HTR-8/SVneo (cell line): ENCODE results near the gene DCDC2C.

Experiments
- DNase-seq: peaks from one replicate; pipeline ENCODE4 v3.0.0; 2011; ENCODE audit warnings: low spot score, mixed read lengths; ENCODE audit not compliant: insufficient read length
- FAIRE-seq: peaks from 2 replicates; lab custom pipeline; 2011; peaks lifted over from hg19 to GRCh38; lab: Jason Lieb, UNC

Gene DCDC2C

GRCh38 chr2:3705782-3706181 lies 2.4 kb downstream of the DCDC2C start:
- DNase-seq (no peak), FAIRE-seq (no peak)

- DNase-seq (no peak), FAIRE-seq (no peak)
Measured at GRCh38 chr2:3706892-3707291, 3.5 kb downstream of the DCDC2C start.

GRCh38 chr2:3708576-3708975 lies 5.2 kb downstream of the DCDC2C start:
- FAIRE-seq (no peak), DNase-seq (no peak)

DNA sequence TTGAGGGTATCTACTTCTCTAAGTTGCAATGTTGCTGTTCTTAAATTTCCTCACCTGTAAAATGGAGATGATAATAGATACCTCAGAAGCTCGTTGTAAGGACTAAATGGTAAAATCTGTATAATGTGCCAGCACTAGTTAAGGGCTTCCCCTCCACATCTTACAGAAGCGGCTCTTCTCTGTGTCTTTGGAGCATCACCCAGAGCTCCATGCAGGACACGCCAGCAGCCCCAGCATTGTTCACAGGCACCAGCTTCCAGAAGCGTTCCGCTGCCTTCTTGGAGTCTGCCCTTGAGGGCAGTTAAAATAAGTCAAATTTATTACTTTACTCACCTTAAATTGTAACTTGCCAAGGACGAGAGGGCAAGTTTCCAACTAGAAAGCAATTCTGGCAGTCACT lies 5.8 kb downstream of the DCDC2C start:
- DNase-seq (no peak), FAIRE-seq (no peak)

- DNase-seq (no peak), FAIRE-seq (no peak)
Measured at GRCh38 chr2:3712424-3712823, 9.0 kb downstream of the DCDC2C start.

DNA sequence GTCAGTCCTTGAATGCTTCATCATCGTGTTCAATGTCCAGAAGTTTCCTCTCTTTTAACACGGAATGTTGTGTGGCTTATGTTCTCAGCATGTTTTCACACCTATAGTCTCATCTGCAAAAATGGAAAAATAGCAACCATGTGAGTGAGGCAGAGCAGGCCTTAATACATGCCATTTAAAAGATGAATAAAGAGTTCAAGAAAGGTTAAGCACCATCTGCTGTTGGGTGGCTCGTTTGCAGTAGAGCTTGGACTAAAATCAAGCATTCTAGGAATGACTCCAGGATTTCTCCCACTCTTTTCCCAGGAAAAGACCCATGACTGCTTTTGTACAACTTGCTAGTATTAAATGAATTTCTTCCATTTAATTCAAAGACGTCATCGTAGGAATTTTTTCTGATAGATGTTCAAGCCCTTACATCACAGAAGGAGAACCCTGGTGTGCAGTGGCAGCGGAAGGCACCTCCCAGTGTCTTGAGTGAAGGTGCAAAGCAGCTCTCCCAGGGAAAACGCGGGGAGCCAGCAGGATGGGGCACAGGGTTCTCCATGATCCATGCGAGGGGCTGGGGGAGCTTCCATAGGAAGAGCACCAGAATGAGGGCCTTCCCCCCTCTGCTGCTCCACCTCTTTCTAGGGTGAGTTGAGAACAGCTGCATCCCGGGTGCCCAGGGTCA lies 9.6 kb downstream of the DCDC2C start:
- no peak for FAIRE-seq
- no peak for DNase-seq

DNA sequence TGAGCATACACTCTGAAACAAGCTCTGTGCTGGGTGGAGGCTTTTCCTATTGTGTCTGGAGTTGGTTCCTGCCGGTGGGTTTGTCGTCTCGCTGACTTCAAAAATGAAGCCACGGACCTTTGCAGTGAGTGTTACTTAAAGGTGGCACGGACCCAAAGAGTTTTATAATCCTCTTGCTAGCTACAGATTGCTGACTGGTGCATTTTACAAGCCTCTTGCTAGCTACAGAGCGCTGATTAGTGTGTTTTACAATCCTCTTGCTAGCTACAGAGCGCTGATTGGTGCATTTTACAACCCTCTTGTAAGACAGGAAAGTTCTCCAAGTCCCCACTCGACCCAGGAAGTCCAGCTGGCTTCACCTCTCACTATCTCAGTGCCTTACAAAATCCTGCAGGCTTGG lies 15.3 kb downstream of the DCDC2C start:
- FAIRE-seq: no peak

DNA sequence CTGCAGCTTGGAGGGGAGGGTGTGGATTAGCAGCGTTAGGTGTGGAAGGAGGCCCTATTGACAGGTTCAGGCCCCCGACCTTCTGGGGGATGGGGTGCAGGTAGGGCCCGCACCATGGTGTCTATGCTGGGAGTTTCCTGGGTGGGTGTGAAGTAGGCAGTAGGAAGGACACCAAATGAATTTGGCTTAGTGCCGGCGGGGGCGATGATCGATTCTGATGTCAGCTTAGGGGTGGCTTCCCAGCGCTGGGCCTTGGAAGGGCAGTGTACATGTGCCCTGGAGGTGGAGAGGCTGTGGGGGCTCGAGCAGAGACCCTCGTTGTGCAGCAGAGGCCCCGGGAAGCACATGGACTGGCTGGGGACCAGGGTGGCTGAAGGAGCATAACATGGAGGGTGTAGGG lies 21.6 kb downstream of the DCDC2C start:
- FAIRE-seq (no peak), DNase-seq (no peak)

More for the DNA sequence above, 15.3 kb downstream of the DCDC2C start:
- DNase-seq: no peak

- DNase-seq (no peak), FAIRE-seq (peak; percentile 95)
Measured at GRCh38 chr2:3725458-3726250, 22.3 kb downstream of the DCDC2C start.

DNA sequence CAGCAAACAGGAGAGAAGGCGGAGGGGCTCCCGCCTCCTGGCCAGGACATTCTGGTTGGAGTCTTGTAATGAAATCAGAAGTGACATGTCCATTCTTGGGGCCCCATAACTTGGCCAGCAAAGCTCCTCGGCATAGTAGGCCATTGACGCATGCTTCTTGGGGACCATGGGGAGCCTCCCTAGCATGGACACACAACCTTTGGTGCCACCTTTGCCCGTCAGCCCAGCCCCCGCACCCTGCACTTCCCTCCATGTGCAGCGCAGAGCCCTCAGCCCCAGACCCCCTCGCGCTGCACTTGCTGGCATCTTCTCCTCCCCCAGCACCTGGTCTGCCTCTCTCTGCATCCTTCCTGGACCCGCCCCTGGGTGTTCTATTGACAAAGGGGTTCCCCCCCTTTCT lies 23.1 kb downstream of the DCDC2C start:
- DNase-seq (no peak), FAIRE-seq (no peak)

GRCh38 chr2:3727397-3728045 lies 24.1 kb downstream of the DCDC2C start:
- no peak for DNase-seq
- no peak for FAIRE-seq

DNA sequence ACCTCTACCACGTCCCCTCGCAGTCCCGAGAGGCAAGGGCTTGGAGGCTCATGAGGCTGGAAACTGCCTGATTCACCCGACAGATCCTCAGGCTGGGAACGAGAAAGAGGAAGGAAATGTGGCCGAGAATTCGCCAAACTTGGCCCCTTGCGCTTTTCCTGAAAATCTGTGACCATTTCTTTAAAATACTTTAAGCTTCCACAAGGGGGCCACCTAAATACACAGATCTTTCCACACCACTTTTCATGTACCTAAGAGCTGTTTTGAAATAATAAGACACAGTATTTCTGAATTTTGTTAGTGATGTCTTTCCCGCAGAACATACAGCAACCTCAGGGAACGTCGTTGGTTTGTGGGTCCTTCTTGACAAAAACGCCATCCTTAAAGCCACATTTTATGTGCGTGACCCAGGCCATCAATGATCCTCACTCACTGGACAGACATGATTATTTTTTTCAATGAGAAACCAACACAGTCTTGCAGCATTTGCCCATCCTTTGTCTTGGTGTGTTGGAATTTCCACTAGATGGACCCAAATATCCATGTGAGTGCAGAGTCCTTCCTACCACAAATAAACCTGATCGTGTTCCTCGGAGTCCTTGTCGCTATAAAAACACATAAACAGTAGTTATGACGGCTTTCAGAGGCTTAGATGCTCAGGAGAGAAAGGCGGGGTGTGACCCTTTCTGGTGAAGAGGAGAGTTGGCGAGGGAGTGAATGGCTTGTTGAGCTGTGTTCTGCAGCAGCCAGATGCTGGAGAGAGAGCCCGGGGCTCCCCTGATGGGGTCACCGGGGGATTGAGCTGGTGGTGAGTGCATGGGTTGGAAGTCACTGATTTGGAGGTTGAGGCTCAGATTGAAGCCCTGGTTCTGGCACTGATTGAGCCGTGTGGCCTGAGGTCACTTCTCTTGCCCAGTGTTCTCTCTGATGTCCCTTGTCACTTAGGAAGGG lies 25.0 kb downstream of the DCDC2C start:
- peak; percentile 55 for DNase-seq
- peak; percentile 16 for FAIRE-seq

DNA sequence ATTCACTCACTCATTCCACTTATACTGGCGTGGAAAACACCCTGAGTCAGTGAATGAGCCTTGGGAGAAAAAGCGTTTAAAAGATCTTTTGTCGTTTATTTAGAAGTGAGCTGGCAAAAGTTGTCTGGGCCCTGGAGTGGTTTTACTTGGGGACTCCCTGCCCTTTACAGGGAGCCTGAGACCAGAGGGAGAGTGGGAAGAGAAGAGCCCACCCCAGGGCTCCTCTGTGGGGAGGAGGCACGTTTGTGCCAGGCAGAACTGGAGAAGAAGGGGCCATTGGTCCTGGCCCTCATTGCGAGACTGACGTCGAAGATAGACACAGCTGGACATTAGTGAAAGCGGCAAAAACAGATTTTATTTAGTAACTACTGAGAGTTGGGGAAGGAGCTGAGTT lies 25.7 kb downstream of the DCDC2C start:
- no peak for FAIRE-seq
- DNase-seq: no peak

GRCh38 chr2:3729786-3730185 lies 26.4 kb downstream of the DCDC2C start:
- no peak for DNase-seq
- FAIRE-seq: no peak

GRCh38 chr2:3730646-3731045 lies 27.3 kb downstream of the DCDC2C start:
- DNase-seq (no peak), FAIRE-seq (no peak)

DNA sequence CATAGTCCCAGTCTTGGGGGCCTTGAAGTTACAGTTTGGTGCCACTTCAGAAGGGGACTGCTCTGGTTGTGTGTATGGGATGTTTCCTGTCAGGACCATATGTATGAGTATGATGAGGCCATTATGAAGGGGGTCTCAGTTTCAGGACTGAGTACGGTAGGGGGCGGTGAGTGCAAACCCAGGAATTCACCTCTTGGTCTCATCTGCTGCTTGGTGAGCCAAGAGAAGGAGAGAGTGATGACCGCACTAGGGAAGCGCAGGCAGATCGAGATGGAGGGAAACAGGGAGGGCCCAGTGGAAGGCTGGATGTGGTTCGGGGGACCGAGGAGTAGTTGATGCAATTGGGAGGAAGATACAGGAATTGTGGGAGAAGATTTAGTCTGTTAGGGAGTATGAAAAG lies 28.5 kb downstream of the DCDC2C start:
- DNase-seq (no peak), FAIRE-seq (no peak)

- DNase-seq: no peak
- FAIRE-seq: no peak
Measured at GRCh38 chr2:3736112-3736511, 32.7 kb downstream of the DCDC2C start.

DNA sequence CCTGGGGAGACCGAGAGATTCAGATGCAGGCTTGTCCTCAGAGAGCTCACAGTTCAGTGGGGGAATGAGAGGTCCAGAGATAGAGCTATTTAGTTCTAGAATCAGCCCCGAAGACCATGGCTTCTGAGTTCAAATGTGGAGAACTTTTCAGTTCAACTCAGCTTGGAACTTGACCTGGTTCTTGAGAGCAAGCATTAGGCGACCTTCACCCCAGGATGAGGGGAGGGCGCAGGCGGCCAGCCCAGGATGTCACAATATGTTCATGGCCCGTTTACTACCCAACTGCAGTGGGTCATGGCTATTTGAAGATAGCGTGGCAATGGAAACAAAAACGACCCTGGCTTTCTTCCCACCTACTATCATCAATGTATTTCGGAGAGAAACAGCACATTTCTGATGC lies 33.8 kb downstream of the DCDC2C start:
- no peak for DNase-seq
- no peak for FAIRE-seq

GRCh38 chr2:3738454-3738853 lies 35.1 kb downstream of the DCDC2C start:
- DNase-seq: peak; percentile 17
- no peak for FAIRE-seq

- DNase-seq: no peak
- FAIRE-seq: no peak
Measured at GRCh38 chr2:3739313-3739712, 35.9 kb downstream of the DCDC2C start.
